Dermis microvascular lymphatic vessel endothelial cell (primary cell): ENCODE data around the gene CNTFR. TPM values are rescaled to one million over a fixed set of nuclear protein-coding genes. Genes with fewer than 3 reads are reported as not detected.
A peak's percentile ranks its signal among the peaks of the same experiment; 100 is the strongest.
"Not testable (repeated sequence)": the region's sequence is repeated elsewhere in the genome, so short reads cannot be mapped to it uniquely, and the experiment has no call there.

ENCODE experiments used
- DNase-seq, 2 donors: peaks; one replicate each; pipeline versions ENCODE4 v3.0.0 to v3.0.0-alpha.2; 2010; ENCODE audit warnings: low read depth in 2 of 2
- total RNA-seq: library from RNA; depleted of rRNA; stranded (reverse); fragments of >200 nt; gene quantifications from 2 replicates; pipeline ENCODE4 v1.2.1, GENCODE V29; 2014

CNTFR gene, protein sequence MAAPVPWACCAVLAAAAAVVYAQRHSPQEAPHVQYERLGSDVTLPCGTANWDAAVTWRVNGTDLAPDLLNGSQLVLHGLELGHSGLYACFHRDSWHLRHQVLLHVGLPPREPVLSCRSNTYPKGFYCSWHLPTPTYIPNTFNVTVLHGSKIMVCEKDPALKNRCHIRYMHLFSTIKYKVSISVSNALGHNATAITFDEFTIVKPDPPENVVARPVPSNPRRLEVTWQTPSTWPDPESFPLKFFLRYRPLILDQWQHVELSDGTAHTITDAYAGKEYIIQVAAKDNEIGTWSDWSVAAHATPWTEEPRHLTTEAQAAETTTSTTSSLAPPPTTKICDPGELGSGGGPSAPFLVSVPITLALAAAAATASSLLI
- total RNA-seq = not detected in 2 replicates

DNA sequence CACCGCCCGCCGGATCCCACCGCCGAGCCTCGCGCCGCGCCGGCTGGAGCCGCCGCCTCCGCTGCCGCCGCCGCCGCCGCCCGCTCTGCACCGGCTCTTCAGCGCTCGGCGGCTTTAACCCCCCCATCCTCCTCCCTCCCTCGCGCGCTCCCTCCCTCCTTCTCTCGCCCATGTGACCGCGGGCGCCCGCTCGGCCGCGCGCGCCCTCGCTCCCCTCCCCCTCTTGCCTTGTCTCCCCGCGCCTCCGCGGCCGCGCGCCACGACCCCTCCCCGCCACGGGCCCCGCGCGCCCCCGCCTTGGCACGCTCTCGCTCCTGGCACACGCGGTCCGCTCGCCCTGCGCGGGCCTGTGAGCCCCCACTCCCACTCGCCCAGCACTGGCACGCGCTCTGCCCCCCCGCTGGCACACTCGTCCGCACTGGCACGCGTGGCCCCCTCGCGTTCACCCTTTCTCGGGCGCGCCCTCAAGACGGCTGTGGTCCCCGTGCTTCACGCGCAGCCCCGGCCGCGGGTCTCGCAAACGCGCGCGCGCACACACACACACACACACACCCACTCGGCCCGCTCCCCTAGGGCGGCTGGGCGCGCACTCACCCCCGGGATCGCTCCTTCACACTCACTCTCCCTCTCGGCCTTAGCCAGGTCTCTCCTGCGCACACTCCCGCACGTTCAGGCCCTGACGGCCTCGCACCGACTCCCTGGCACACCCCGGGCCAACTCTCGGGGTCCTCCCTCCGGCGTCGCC is at the start of gene CNTFR:
Gene CNTFR, minus strand, starts transcription at position 89 of the 745 bp plus-strand sequence. CDS start 20,743 bp downstream, outside the sequence.
- DNase-seq = peak in 1 of 2 donors; percentile 8

DNA sequence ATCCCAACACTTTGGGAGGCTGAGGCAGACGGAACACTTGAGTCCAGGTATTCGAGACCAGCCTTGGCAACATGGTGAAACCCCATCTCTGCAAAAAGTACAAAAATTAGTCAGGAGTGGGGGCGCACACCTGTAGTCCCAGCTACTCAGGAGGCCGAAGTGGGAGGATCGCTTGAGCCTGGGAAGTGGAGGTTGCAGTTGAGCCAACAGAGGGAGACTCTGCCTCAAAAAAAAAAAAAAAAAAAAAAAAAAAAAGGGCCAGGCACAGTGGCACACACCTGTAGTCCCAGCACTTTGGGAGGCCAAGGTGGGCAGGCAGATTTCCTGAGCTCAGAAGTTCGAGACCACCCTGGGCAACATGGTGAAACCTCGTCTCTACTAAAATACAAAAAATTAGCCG is 49.8 kb upstream of the CNTFR start:
- not testable (repeated sequence) for DNase-seq

DNA sequence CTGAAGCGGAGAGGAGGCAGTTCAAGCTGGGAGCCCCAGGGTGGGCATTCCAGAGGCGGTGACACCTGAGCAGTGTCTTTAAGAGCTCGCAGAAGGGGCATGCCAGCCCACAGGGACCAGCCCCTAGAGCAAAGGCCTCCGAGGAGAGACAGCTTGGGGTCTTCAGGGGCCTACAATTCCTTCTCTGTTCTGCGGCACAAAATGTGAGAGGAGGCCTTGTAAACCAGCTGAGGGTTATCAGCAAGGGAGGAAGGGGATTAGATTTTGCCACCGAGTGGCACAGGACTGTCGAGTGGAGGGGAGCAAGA is 48.6 kb upstream of the CNTFR start:
- DNase-seq = no peak

DNA sequence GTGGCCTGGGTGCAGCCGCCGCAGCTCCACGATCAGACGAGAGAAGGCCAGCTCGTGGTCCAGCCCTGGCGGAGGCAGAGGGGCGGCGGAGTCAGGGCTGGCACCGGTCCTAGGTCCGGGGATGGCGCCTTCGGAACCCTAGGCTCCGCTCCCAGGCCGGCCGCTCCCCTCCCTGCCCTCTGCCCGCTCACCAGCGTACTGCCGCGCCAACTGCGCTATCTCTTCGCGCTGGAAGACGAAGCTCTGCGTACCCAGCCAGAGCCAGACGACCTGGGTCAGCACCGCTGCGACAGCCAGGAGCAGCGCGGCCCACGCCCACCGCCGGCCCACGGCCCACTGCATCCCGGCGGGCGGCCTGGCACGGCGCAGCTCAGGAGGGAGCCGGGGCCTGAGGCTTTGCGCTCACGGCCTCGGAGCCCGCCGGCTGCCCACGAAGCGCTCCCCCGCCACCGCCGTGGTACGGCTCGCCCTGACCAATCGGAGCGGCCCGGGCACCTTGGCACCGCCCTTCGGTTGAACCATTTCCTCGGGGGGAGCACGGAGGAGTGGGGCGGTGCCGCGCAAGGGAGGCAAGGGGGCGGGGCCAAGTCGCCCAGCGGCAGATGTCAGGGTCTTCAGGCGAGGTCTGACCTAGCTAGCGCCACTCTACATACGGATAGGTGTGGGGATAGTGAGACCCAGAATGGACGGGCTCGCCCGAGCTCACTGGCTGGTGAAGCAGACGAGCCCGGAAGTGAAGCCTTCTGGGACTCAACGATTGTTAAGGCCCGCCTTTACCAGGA is 48.0 kb upstream of the CNTFR start, which contains the start of gene SIGMAR1:
Gene SIGMAR1, minus strand, starts transcription at position 432 of the 782 bp plus-strand sequence. Its CDS starts 90 bp downstream, at position 342.
- DNase-seq = peak; percentile 78 to 93

DNA sequence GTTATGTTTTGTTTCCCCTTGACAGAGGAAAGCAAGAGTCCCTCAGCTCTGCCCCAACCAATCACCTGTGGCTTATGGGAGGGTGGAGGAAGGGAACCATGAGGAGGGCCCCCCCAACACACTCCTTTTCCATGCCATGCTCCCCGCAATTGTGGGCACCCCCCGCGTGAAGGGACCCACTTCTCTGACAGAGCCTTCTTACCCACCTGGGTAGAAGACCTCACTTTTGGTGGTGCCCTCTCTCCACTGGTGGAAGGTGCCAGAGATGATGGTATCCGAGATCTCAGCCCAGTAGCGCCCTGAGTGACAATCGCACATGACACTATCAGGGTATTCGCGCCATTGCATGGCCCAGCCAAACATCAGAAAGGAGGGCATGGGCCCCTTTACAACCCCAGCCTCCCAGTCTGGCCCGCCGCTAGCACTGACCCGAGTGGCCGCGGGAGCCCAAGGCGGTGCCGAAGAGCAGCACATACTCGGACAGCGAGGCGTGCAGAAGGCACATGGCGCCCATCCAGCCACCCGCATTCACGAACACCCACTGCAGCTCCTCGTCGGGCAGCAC is 47.3 kb upstream of the CNTFR start:
- DNase-seq = no peak

DNA sequence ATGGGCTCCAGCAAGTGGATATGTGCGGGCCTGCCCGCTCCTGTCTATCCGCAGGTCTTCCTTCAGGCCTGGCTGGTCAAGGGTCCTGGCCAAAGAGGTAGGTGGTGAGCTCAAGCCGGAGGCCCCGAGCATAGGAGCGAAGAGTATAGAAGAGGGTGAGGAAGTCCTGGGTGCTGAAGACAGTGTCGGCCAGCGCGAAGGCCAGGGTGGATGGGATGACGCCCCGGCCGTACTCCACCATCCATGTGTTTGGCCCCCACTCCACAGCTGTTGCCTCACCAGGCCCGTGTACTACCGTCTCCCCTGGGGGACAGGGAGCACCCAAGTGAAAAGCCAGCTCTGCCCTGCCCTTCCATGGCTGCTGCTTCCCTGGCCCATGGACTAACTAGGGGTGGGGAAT is 46.0 kb upstream of the CNTFR start:
- no peak for DNase-seq

DNA sequence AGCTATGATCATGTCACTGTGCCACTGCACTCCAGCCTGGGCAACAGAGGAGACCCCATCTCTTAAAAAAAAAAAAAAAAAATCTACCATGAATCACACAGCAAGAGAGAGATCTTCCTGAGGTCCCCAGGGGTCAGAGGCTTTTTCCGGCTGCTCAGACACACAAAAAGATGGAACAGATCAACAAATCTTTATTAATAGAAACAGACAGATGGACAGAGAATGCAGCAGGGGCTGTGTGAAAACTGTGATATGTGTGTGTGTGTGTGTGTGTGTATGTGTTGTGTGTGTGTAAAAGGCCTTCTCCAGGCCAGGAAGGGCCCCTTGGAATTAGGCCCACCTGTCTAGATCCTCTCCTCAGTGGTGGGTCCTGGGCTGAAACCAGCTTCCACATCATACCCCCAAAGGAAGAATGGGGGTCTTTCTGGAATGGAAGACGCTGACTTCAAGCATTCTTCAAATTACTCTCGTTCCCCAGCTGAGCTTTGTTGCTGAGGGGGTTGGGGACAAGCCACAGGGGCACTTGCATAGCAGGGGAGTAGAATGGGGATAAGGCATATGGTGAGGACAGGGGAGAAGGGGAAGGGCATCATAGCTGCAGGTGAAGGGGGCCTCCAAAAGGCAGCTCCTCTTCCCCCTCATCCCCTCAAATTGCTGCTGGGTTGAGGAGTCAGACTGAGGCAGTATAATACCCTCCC is 45.2 kb upstream of the CNTFR start:
- DNase-seq = no peak

DNA sequence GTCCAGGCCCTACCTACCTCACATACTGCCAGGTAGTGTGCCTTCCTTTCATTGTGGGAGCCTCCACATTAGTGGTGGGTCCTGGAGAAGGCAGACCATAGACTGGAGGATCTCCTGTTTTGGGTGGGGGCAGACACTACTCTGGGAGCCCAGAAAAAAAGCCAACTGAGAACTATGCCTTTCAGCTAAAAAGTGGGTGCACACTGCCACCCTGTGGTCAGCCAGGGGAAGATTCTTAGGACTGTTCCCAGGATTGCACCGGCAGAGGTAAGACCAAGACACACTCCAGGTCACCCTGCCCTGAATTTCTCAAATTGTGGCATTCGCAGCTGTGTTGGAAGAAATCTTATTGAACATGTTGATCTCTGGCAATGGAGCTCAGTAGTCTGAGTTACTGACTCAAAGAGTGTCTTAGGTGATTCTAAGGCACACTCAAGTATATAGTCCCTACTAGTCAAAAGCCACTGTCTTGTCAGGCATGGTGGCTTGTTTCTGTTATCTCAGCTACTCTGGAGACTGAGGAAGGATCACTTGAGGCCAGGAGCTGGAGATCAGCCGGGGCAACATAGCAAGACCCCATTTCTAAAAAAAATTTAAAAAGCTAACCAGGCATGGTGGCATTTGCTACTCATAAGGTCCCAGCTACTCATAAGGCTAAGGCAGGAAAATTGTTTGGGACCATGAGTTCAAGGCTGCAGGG is 44.5 kb upstream of the CNTFR start:
- peak in 1 of 2 donors; percentile 75 for DNase-seq

DNA sequence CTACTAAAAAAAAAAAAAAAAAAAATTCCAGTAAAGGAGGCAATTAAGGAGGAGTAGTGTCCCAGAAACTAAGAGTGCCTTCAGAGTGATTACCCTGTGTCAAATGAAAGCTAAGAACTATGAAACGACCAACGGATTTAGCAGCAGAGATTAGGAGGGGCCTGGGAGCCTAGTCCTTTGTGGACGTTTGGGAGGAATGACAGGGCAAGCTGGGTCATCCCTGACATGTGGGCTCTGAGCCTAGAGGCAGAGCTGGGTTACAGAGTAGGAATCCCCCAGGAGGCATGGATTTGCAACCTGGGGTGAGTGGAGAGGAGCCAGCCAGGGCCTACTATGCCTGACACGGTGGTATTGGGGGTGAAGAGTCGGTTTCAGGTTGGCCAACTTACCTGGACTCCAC is 43.6 kb upstream of the CNTFR start:
- DNase-seq = no peak

DNA sequence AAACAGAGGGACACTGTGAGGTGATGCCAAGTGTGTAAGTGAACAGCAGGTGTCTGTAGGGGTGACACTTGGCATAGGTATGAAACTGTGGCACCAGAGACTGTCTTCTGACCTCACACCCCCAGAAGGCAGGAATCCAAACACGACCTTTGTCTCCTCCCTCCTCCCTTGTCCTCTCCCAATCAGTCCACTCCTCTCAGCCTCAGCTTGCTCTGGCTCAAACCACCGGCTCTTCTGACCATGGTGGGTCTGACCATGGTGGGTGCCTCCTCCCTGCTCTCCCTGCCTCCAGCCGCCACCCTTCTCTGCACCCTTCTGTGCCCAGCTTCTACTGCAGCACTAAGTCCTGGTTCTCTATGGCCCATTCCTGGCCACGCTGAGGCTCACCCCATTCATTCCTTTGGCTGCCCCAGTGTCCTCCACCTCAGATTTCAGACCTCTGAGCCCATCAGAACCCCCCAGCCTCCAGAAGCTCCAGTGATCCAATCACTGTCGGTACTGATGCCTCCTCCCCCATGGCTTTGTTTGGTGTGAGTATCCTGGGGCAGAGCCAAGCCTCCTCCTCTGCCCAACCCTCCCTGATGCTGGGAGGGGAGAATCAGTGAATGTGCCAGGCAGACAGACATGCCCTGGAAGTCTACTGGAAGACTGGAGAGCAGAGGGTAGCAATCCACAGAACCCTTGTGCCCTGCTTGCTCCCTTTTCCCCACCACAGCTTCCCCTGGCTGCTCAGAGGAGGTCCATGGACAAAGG is 41.1 kb upstream of the CNTFR start:
- DNase-seq = no peak

DNA sequence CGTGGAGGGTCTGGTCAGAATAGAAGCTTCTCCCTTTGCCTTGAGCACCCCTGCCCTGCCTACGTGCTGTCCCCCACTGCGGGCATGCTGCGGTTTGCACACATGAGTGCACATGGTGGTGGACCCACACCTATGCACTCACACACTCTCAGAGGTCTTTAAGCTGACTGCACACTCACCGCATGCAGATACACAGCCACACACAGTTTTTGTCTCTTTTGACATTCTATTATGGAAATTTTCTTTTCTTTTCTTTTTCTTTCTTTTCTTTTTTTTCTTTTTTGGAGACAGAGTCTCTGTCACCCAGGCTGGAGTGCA is 39.9 kb upstream of the CNTFR start:
- DNase-seq = no peak

DNA sequence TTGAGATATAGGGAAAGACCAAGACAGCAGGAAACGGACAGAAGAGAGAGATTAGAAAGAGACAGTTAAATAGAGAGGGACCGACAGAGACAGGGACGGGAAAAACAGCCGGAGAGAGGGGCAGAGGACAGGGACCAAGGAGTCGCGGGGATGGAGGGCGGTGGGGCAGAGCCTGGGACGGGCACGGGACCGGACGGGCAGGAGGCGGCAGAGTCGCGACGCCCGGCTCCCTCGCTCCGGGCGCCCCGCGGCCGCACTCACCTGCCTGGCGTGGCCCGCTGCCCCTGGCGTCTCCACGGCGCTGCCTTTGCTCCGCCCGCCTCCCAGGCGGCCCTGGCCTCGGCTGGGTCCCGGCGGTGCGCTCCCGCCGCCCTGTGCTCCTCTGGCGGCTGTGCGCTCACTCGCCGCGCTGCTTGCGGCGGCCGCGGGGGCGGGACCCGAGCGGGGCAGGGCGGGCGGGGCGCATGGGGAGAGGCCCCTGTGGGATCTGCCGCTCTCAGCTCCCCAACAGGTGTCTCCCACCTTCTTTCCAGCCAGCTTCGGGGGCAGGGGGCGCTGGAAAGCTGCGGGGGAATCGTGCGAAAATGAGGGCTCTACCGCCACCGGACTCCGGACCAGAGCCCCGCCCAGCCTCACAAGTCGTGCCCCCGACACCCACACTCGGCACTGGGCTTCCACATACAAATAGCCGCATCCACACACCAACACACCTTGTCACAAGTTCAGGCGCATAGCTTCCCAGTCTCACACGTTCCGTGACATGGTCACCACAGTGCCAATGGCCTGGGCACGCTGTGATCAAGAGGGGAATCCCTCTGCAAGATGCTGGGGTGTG is 39.3 kb upstream of the CNTFR start, which contains the start of gene ARID3C:
Gene ARID3C, minus strand, starts transcription at position 411 of the 835 bp plus-strand sequence. CDS start 1,052 bp downstream, outside the sequence.
- DNase-seq = peak in 1 of 2 donors; percentile 26

DNA sequence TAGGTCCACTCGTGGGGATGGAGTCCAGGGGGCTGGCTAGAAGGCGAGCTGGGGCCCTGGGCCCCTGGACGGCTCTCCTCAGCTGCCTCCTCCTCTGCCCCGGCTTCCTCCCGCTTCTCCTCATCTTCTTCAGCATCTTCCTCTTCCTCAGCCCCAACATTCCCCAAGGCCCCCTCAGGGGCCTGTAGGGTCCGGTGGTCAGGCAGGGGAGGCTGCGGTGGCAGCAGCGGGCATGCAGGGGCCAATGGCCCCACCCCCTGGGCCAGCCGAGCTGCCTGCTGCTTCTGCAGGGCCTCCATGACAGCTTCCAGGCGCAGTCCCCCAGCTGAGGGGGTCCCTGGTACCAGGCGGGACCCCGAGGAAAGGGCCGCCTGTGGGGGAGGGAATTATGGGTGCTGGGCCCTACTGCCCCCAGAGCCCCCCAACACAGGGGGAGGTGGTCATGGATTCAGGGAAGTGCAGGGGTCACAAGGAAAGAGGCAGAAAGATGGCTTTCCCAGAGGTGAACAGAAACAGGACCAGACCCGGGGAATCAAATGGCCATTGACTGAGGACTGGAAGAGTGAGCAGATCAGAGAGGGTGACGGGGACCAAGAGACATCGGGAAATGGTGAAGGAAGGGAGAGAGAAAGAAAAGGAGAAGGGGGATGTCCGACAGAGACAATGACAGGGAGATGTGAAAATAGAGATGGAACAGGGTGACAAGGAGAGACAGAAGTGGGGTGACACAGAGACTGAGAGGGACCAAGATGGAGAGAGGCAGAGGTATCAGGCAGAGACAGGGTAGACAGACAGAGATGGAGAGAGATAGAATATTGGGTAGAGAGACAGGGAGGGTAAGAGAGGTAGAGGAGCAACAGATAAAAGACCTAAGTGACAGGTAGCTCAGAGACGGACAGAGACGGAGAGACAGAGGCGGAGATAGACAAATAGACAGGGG is 38.5 kb upstream of the CNTFR start:
- DNase-seq = no peak

DNA sequence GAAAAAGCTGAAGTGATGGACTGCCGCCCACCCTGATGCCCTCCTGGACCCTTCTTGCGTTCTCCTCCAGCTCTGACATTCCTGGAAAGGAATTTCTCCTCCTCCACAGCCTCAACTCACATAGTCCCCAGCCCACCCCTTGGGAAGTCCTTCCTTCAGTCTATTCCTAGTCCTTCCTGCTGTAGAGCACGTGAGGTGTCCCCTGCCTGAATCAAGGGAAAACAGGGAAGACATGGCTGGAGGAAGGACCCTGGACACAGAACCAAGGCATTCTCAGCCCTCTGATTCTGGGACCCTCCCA is 35.6 kb upstream of the CNTFR start:
- DNase-seq = no peak

DNA sequence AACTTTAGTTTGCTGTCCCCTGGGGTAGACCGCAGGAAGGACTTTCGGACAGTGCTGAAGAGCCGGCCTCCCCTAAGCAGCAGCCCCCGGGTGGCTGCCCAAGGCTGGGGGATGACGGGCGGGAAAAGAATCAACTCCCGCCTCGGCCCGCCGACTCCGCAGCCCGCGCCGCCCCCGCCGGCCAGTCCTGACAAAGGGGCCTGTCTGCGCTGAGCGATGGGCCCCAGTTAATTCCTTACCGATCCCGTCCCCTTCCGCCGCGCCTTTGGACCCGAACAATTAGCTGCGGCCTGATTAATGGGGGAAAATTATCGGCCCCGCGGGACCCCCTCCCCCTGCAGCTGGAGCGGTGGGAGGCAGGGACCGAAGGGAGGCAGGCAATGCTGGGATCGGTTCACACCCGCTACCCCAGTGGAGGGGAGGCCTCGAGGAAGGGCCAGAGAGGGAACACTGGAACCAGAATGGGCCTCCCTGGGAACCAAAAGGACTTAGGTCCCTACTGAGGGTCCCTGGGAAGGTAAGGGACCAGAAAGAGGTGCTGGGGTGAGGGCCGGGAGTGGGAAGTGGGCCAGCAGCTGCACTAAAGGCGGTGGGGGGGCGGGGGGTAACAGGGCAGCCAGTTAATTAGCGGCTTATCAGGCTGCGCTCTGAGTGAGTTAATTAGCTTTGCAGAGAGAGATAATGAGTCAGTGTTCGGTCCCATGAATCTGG is 35.1 kb upstream of the CNTFR start:
- DNase-seq = no peak

DNA sequence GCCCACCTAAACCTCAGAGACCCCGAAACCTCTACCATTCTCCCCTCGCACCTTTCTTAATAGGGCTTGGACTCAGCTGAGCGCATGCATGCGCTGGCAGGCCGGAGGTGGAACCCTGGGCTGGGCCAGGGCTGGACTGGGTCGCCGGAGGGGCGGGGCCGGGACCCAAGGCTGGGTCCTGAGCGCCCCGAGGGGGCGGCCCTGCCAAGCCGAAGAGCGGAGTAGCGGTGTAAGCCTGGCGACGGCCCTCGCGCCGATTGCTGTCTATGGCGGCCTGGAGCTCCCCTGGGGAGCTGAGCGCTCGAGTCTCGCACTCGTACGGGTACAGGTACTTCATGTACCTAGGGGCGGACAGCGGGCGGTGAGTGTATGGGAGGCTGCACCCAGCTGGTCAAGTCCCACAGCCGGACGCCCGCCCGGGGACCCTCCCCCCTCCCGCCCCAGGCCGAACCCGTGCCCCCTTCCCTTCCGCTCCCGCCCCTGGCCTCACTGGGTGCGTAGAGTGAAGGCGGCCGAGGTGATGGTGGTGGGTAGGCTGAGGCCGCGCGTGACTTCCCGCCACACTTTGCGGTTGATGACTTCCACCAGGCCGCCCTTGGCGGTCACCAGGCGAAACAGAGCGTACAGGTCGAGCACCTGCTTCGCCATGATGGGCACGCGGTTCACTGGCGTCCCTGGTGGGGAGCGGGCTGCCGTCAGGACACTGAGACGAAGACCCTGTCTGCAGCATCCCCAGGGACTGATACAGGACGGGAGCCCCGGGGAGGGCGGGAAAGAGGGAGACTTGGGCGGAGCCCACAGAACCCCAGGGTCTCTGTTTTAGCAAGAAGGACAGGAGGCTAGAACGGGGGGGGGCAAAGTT is 34.1 kb upstream of the CNTFR start:
- no peak for DNase-seq
